ENCODE measurements around the gene NPIPB6.

Gene NPIPB6

DNA sequence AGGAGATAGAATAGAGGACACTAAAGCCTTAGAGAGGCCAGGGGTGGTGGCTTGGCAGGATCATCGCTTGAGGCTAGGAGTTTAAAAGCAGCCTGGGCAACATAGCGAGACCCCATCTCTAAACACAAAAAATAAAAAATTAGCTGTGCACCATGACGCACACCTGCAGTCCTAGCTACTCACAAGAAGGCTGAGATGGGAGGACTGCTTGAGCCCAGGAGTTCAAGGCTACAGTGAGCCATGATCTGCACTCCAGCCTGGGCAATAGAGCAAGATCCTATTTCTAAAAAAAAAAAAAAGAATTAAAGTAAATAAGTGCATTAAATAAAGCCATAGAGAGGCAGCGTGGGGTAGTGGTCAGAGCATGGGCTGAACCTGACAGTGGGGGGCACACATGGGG lies 51.9 kb downstream of the NPIPB6 start:
- no peak overlapping the region for H3K4me3 ChIP-seq (ENCODE audit: low read depth, low read length)
- POLR2A ChIA-PET = interaction anchor here (0.7 kb wide), 1 partner anchor 253 kb away, joined by 3 read pairs; no protein-coding TSS in a partner anchor
- CTCF ChIA-PET = interaction anchor here (11.7 kb wide), 1 partner anchor 31 kb away, joined by 125 read pairs; no protein-coding TSS in a partner anchor
- no peaks in the 10 kb centered on the region for H3K36me3 ChIP-seq (ENCODE audit: control insufficient read depth in 2 of 2, insufficient read depth in 1 of 2, low read length in 2 of 2)
- H3K9me3 ChIP-seq (ENCODE audit: control insufficient read depth, insufficient read depth, low read depth, low read length) = no peaks in the 10 kb centered on the region
- H3K4me1 ChIP-seq (ENCODE audit: control insufficient read depth, insufficient read depth, low read length) = no peaks in the 10 kb centered on the region
- TF ChIP-seq ZNF747 (tag by site-specific recombination; IDR thresholded peaks at IDR 0.05) = no peak
- no peak for TF ChIP-seq GLIS1 (tag by site-specific recombination; IDR thresholded peaks at IDR 0.05)
- no peak for TF ChIP-seq ZNF16 (tag by site-specific recombination; IDR thresholded peaks at IDR 0.05; ENCODE audit: low read depth)
- TF ChIP-seq ZNF155 (tag by site-specific recombination; IDR thresholded peaks at IDR 0.05) = no peak
- TF ChIP-seq, protein P1, sequence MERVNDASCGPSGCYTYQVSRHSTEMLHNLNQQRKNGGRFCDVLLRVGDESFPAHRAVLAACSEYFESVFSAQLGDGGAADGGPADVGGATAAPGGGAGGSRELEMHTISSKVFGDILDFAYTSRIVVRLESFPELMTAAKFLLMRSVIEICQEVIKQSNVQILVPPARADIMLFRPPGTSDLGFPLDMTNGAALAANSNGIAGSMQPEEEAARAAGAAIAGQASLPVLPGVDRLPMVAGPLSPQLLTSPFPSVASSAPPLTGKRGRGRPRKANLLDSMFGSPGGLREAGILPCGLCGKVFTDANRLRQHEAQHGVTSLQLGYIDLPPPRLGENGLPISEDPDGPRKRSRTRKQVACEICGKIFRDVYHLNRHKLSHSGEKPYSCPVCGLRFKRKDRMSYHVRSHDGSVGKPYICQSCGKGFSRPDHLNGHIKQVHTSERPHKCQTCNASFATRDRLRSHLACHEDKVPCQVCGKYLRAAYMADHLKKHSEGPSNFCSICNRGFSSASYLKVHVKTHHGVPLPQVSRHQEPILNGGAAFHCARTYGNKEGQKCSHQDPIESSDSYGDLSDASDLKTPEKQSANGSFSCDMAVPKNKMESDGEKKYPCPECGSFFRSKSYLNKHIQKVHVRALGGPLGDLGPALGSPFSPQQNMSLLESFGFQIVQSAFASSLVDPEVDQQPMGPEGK (tag by site-specific recombination; IDR thresholded peaks at IDR 0.05) = no peak
- peak; percentile 89 for TF ChIP-seq ZNF121 (tag by site-specific recombination; IDR thresholded peaks at IDR 0.05)
- TF ChIP-seq HOXD13 (CRISPR knock-in tag; IDR thresholded peaks at IDR 0.05; ENCODE audit: borderline replicate concordance) = no peak
- H3K27ac ChIP-seq (ENCODE audit: extremely low read depth, low read depth, low read length) = no peak overlapping the region

DNA sequence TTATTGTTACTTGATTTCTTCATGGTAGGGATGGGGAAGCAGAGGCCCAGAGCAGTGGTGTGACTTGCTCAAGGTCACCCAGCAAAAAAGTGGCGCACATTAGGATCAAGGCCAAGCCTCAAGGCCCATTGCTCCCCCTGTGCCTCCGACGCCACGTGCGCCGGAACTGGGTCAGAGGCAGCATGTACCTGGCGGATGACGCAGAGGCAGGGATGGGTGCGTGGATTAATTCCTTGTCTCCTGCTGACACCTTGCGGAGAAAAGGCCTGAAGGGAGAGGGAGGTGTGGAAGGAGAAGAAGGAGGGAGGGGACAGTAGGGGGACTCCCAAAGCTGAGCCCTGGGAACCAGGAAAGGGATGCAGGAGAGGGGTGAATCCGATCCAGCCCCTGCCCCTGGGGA lies 52.5 kb downstream of the NPIPB6 start:
- no peak overlapping the region for H3K4me3 ChIP-seq (ENCODE audit: low read depth, low read length)
- H3K4me1 ChIP-seq (ENCODE audit: control insufficient read depth, insufficient read depth, low read length) = no peaks in the 10 kb centered on the region
- H3K36me3 ChIP-seq (ENCODE audit: control insufficient read depth in 2 of 2, insufficient read depth in 1 of 2, low read length in 2 of 2) = no peaks in the 10 kb centered on the region
- no peaks in the 10 kb centered on the region for H3K9me3 ChIP-seq (ENCODE audit: control insufficient read depth, insufficient read depth, low read depth, low read length)
- ChIA-PET POLR2A (interaction anchor here (0.7 kb wide), 1 partner anchor 254 kb away, joined by 3 read pairs; no protein-coding TSS in a partner anchor), CTCF (interaction anchor here (0.7 to 11.7 kb wide), 2 partner anchors 30 to 306 kb away, joined by 7 to 125 read pairs; no protein-coding TSS in a partner anchor)
- TF ChIP-seq, protein P2, sequence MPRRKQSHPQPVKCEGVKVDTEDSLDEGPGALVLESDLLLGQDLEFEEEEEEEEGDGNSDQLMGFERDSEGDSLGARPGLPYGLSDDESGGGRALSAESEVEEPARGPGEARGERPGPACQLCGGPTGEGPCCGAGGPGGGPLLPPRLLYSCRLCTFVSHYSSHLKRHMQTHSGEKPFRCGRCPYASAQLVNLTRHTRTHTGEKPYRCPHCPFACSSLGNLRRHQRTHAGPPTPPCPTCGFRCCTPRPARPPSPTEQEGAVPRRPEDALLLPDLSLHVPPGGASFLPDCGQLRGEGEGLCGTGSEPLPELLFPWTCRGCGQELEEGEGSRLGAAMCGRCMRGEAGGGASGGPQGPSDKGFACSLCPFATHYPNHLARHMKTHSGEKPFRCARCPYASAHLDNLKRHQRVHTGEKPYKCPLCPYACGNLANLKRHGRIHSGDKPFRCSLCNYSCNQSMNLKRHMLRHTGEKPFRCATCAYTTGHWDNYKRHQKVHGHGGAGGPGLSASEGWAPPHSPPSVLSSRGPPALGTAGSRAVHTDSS (tag by site-specific recombination; IDR thresholded peaks at IDR 0.05) = no peak
- no peak for TF ChIP-seq ZNF501 (tag by site-specific recombination; IDR thresholded peaks at IDR 0.05)
- no peak for TF ChIP-seq ZNF16 (tag by site-specific recombination; IDR thresholded peaks at IDR 0.05; ENCODE audit: low read depth)
- TF ChIP-seq, protein P3, sequence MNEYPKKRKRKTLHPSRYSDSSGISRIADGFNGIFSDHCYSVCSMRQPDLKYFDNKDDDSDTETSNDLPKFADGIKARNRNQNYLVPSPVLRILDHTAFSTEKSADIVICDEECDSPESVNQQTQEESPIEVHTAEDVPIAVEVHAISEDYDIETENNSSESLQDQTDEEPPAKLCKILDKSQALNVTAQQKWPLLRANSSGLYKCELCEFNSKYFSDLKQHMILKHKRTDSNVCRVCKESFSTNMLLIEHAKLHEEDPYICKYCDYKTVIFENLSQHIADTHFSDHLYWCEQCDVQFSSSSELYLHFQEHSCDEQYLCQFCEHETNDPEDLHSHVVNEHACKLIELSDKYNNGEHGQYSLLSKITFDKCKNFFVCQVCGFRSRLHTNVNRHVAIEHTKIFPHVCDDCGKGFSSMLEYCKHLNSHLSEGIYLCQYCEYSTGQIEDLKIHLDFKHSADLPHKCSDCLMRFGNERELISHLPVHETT (tag by site-specific recombination; IDR thresholded peaks at IDR 0.05) = no peak
- no peak for TF ChIP-seq ZNF114 (tag by site-specific recombination; IDR thresholded peaks at IDR 0.05)
- no peak for TF ChIP-seq ZNF341 (tag by site-specific recombination; IDR thresholded peaks at IDR 0.05; ENCODE audit: low read depth)
- TF ChIP-seq ZNF423 (tag by site-specific recombination; IDR thresholded peaks at IDR 0.05) = no peak
- TF ChIP-seq ZNF138 (tag by site-specific recombination; IDR thresholded peaks at IDR 0.05; ENCODE audit: borderline replicate concordance) = no peak
- no peak for TF ChIP-seq ZNF169 (tag by site-specific recombination; IDR thresholded peaks at IDR 0.05)
- TF ChIP-seq MZF1 (tag by site-specific recombination; IDR thresholded peaks at IDR 0.05; ENCODE audit: borderline replicate concordance) = no peak
- TF ChIP-seq EGR2 (tag by site-specific recombination; IDR thresholded peaks at IDR 0.05; ENCODE audit: low read depth) = no peak
- TF ChIP-seq, protein P4, sequence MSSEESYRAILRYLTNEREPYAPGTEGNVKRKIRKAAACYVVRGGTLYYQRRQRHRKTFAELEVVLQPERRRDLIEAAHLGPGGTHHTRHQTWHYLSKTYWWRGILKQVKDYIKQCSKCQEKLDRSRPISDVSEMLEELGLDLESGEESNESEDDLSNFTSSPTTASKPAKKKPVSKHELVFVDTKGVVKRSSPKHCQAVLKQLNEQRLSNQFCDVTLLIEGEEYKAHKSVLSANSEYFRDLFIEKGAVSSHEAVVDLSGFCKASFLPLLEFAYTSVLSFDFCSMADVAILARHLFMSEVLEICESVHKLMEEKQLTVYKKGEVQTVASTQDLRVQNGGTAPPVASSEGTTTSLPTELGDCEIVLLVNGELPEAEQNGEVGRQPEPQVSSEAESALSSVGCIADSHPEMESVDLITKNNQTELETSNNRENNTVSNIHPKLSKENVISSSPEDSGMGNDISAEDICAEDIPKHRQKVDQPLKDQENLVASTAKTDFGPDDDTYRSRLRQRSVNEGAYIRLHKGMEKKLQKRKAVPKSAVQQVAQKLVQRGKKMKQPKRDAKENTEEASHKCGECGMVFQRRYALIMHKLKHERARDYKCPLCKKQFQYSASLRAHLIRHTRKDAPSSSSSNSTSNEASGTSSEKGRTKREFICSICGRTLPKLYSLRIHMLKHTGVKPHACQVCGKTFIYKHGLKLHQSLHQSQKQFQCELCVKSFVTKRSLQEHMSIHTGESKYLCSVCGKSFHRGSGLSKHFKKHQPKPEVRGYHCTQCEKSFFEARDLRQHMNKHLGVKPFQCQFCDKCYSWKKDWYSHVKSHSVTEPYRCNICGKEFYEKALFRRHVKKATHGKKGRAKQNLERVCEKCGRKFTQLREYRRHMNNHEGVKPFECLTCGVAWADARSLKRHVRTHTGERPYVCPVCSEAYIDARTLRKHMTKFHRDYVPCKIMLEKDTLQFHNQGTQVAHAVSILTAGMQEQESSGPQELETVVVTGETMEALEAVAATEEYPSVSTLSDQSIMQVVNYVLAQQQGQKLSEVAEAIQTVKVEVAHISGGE (tag by site-specific recombination; conservative IDR thresholded peaks at IDR 0.05; ENCODE audit: low read depth) = no peak
- TF ChIP-seq, protein P5, sequence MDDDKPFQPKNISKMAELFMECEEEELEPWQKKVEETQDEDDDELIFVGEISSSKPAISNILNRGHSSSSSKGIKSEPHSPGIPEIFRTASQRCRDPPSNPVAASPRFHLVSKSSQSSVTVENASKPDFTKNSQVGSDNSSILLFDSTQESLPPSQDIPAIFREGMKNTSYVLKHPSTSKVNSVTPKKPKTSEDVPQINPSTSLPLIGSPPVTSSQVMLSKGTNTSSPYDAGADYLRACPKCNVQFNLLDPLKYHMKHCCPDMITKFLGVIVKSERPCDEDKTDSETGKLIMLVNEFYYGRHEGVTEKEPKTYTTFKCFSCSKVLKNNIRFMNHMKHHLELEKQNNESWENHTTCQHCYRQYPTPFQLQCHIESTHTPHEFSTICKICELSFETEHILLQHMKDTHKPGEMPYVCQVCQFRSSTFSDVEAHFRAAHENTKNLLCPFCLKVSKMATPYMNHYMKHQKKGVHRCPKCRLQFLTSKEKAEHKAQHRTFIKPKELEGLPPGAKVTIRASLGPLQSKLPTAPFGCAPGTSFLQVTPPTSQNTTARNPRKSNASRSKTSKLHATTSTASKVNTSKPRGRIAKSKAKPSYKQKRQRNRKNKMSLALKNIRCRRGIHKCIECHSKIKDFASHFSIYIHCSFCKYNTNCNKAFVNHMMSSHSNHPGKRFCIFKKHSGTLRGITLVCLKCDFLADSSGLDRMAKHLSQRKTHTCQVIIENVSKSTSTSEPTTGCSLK (tag by site-specific recombination; IDR thresholded peaks at IDR 0.05) = no peak
- TF ChIP-seq ZNF202 (tag by site-specific recombination; IDR thresholded peaks at IDR 0.05; ENCODE audit: borderline replicate concordance) = no peak
- H3K27ac ChIP-seq (ENCODE audit: extremely low read depth, low read depth, low read length) = no peak overlapping the region

Data from HEK293 (cell line).